IPS-20b (cell line): Measurements from ENCODE around the gene LCP1.
"Not testable (repeated sequence)": the region's sequence is repeated elsewhere in the genome, so short reads cannot be mapped to it uniquely, and the experiment has no call there.

ENCODE experiments used
- H3K27ac ChIP-seq: one replicate; pipeline ENCODE4 v1.5.1; 2013; ENCODE audit warnings: low read length
- H3K27me3 ChIP-seq: 2 replicates; pipeline ENCODE4 v1.6.1; 2013; ENCODE audit warnings: mild to moderate bottlenecking, low read length, inconsistent platforms; ENCODE audit not compliant: insufficient read depth
- H3K36me3 ChIP-seq: 2 replicates; pipeline ENCODE4 v1.6.1; 2013; ENCODE audit warnings: low read depth, mild to moderate bottlenecking, inconsistent platforms, low read length, moderate library complexity; ENCODE audit not compliant: insufficient read depth
- H3K4me1 ChIP-seq: 2 replicates; pipeline ENCODE4 v1.6.1; 2013; ENCODE audit warnings: mild to moderate bottlenecking, control low read depth, inconsistent platforms, low read length, moderate library complexity; ENCODE audit not compliant: insufficient read depth
- H3K4me3 ChIP-seq: 2 replicates; pipeline ENCODE4 v1.5.1; 2013; ENCODE audit warnings: mild to moderate bottlenecking, low read length, inconsistent platforms
- H3K9ac ChIP-seq: 2 replicates; pipeline ENCODE4 v1.6.1; 2013; ENCODE audit warnings: low read depth, mild to moderate bottlenecking, inconsistent platforms, low read length, moderate library complexity
- H3K9me3 ChIP-seq: 2 replicates; pipeline ENCODE4 v1.6.1; 2013; ENCODE audit warnings: mild to moderate bottlenecking, low read depth, low read length, inconsistent platforms; ENCODE audit not compliant: insufficient read depth

Gene LCP1

DNA sequence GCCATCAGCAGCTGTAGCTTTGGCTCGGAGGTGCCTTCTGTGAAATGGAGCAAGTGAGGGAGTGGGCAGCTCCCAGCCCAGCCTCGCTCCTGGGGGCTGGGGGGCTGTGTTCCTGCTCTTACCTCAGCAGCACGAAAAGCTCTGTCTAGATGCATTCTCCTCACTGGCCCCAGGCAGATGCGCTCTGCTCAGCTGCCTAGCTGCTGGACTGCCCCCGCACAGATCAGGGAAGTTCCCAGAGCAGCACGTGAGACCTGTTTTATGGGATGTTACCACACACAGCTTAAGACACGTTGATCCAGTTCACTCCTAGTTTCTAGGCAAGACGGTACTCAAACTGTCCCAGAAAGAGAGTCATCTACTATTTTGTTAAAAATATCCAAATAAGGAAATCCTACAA lies 13.6 kb downstream of the LCP1 start:
- Histone ChIP-seq H3K27me3 (no peaks in the 10 kb centered on the region; the same call in 1 of the 2 replicates), H3K36me3 (no peaks in the 10 kb centered on the region), H3K4me1 (peaks cover 11% of the 10 kb centered on the region), H3K9ac (no peak overlapping the region), H3K9me3 (no peaks in the 10 kb centered on the region), H3K27ac (no peak overlapping the region), H3K4me3 (no peak overlapping the region)

DNA sequence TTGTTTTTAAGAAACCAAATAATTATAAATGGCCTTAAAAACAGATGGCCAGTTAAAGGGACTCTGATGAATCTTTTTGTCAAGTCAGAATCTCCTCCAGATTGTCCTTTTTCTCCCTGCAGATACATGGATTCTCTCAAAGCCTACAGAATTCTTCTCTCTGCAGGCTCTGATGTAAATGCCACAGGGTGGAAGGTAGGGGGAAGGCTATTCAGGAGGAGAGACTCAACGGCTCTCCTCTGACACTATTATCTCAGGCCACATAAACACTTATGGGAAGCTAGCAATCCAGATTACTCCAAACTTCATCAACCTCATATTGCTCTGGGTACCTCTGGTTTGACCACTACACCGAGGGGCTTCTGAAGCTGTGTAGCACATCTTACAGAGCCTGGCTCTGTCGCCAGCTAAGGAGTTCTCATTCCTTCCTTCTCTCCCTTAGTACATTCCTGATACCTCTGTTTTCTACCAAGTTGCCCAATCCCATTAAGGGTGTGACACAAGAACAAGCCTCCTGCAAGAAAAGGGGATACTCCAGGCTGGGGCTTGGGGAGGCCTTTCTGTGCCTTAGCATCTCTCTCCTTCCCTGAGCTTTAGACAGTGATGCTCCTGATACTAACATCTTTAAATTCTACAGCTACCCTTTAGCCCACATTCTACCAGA lies 14.9 kb downstream of the LCP1 start:
- no peaks in the 10 kb centered on the region for H3K36me3 ChIP-seq
- no peaks in the 10 kb centered on the region; the same call in 1 of the 2 replicates for H3K27me3 ChIP-seq
- H3K4me3 ChIP-seq, result no peak overlapping the region
- no peak overlapping the region for H3K9ac ChIP-seq
- H3K27ac ChIP-seq, result no peak overlapping the region
- H3K9me3 ChIP-seq, result no peaks in the 10 kb centered on the region
- peaks cover 11% of the 10 kb centered on the region for H3K4me1 ChIP-seq

- Histone ChIP-seq H3K4me3 (no peak overlapping the region), H3K4me1 (peaks cover 11% of the 10 kb centered on the region), H3K27me3 (no peaks in the 10 kb centered on the region; the same call in 1 of the 2 replicates), H3K9ac (no peak overlapping the region), H3K27ac (no peak overlapping the region), H3K36me3 (no peaks in the 10 kb centered on the region), H3K9me3 (no peaks in the 10 kb centered on the region)
These were observed 15.8 kb downstream of the LCP1 start for GRCh38 chr13:46166224-46166584.

DNA sequence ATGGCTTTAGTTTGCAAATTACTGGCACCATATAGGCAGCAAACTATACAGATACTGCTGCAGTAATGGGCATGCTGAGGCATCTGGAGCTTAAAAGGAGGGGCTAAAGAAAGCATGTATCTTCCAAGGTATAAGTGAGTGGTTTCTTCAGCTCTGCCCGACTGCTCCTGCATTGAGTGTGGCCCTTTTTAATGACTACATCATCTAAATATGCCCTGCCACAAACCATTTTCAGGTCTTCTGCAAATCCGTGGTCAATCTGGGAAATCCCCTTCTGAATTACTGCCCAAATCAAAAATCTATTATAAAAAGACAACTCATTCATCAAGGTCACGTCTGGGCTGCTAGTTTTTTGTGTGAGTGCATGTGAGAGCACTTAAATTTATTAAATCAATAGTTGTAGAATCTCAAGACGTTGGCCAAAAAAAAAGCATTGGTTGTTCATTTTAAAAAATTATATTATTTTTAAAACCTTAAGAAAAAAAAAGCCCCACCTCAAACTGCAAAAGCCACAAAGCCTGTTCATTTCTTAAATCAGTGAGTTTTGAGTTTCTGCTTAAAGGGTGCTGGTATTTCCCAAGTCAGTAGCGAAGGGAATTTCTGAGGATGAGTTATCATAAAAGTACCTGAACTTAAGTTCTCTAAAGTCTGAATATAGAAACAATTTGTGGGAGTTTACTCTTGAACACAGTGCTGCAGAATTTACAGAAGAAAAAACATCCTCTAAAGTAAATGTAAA lies 16.3 kb downstream of the LCP1 start:
- Histone ChIP-seq H3K4me1 (peaks cover 6% of the 10 kb centered on the region), H3K27ac (no peak overlapping the region), H3K36me3 (no peaks in the 10 kb centered on the region), H3K4me3 (no peak overlapping the region), H3K9ac (no peak overlapping the region), H3K9me3 (no peaks in the 10 kb centered on the region), H3K27me3 (no peaks in the 10 kb centered on the region; the same call in 1 of the 2 replicates)

DNA sequence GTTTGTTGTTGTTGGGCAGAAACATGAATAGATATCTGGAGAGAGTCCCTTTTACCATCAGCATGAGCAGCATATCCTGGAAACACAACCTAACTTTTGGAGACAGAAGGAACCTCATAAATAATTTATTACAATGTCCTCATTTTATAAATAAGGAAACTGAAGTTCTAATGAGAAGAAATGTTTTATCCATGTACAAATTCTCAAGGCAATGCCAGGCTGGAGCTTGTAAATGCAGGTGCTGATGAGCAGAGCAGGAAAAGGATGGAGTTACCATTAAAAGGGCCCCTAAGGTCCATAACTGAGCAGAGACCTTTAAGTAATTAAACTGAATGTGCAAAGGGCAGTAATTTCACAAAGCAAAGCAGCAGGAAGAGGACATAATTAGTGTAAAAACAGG lies 17.3 kb downstream of the LCP1 start:
- H3K27me3 ChIP-seq, result no peaks in the 10 kb centered on the region
- no peaks in the 10 kb centered on the region for H3K36me3 ChIP-seq
- no peak overlapping the region for H3K9ac ChIP-seq
- H3K27ac ChIP-seq, result no peak overlapping the region
- no peaks in the 10 kb centered on the region for H3K9me3 ChIP-seq
- no peaks in the 10 kb centered on the region for H3K4me1 ChIP-seq
- H3K4me3 ChIP-seq, result no peak overlapping the region

DNA sequence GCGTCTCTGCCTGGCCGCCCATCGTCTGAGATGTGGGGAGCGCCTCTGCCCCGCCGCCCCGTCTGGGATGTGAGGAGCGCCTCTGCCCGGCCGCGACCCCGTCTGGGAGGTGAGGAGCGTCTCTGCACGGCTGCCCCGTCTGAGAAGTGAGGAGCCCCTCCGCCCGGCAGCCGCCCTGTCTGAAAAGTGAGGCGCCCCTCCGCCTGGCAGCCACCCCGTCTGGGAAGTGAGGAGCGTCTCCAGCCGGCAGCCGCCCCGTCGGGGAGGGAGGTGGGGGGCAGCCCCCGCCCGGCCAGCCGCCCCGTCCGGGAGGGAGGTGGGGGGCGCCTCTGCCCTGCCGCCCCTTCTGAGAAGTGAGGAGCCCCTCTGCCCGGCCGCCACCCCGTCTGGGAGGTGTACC lies 19.2 kb downstream of the LCP1 start:
- not testable (repeated sequence) for H3K4me3 ChIP-seq, H3K27me3 ChIP-seq, H3K36me3 ChIP-seq, H3K27ac ChIP-seq, H3K4me1 ChIP-seq, H3K9me3 ChIP-seq, H3K9ac ChIP-seq

- no peak overlapping the region for H3K9ac ChIP-seq
- no peaks in the 10 kb centered on the region for H3K9me3 ChIP-seq
- H3K27ac ChIP-seq, result no peak overlapping the region
- H3K27me3 ChIP-seq, result no peaks in the 10 kb centered on the region
- no peaks in the 10 kb centered on the region for H3K4me1 ChIP-seq
- H3K36me3 ChIP-seq, result no peaks in the 10 kb centered on the region
- no peak overlapping the region for H3K4me3 ChIP-seq
These were observed 21.4 kb downstream of the LCP1 start for GRCh38 chr13:46160471-46161066.

GRCh38 chr13:46160065-46160464 lies 21.9 kb downstream of the LCP1 start:
- Histone ChIP-seq H3K4me3 (no peak overlapping the region), H3K36me3 (no peaks in the 10 kb centered on the region), H3K27me3 (no peaks in the 10 kb centered on the region), H3K9ac (no peak overlapping the region), H3K4me1 (no peaks in the 10 kb centered on the region), H3K9me3 (no peaks in the 10 kb centered on the region), H3K27ac (no peak overlapping the region)

GRCh38 chr13:46158983-46159382 lies 23.0 kb downstream of the LCP1 start:
- no peaks in the 10 kb centered on the region for H3K4me1 ChIP-seq
- H3K9ac ChIP-seq, result no peak overlapping the region
- H3K4me3 ChIP-seq, result no peak overlapping the region
- no peaks in the 10 kb centered on the region for H3K27me3 ChIP-seq
- H3K9me3 ChIP-seq, result no peaks in the 10 kb centered on the region
- H3K36me3 ChIP-seq, result no peaks in the 10 kb centered on the region
- no peak overlapping the region for H3K27ac ChIP-seq

DNA sequence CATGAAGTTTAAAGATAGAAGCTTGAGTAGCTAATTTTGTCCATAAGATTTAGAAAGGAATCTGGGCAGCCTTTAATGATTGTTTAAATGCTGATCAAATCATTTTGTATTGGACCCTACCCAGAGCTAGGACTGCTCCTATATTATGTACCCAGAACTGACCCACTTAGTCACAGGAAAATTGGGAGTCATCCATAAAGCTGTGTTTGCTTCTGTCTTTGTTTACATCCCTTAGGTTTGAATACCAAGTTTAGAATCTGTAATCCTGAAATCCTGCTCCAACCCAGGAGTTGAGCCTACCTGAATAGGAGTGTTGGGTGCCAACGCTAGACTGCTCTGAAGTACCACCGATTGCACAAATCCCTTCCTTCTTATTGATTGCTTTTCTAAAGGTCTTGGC lies 23.8 kb downstream of the LCP1 start:
- no peaks in the 10 kb centered on the region for H3K27me3 ChIP-seq

DNA sequence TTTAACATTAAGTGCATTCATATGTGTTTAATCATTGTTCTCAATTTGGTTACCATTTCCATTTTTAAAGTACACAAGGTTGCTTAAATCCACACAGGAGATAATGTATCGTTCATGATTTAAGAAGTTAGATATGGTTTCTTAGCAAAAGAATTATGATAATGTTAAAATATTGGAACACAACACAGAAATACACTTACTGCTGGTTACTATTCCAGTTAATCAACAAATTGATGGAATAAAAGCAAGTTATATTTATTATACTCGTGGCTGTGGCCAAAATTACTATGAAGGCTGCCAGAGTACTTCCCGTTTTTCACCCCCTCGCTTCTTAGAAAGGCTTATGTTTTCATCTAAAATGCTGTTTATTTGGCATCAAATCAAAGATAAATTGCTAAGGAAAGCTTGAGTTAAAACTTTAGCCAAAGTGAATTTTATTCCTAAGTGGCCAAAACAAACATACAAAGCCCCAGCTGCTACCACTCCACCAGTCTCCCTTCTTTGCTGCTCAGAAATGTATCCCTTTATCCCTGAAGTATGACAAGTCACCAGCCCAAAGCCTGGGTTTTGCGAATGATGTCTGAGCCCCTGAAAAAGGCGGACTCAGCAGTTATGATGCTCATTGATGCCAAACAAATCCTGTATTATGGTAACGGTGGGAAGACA lies 27.7 kb downstream of the LCP1 start:
- Histone ChIP-seq H3K27me3 (no peaks in the 10 kb centered on the region), H3K4me1 (no peaks in the 10 kb centered on the region), H3K27ac (no peak overlapping the region), H3K9ac (no peak overlapping the region), H3K36me3 (no peaks in the 10 kb centered on the region), H3K9me3 (no peaks in the 10 kb centered on the region), H3K4me3 (no peak overlapping the region)

More for the DNA sequence above, 23.8 kb downstream of the LCP1 start:
- H3K4me3 ChIP-seq, result no peak overlapping the region
- H3K9me3 ChIP-seq, result no peaks in the 10 kb centered on the region
- H3K4me1 ChIP-seq, result no peaks in the 10 kb centered on the region
- no peak overlapping the region for H3K9ac ChIP-seq
- no peak overlapping the region for H3K27ac ChIP-seq
- no peaks in the 10 kb centered on the region for H3K36me3 ChIP-seq
